Right atrium auricular region (tissue), 2 donors: Measurements from ENCODE around the gene AMMECR1L. TPM values are rescaled to one million over a fixed set of nuclear protein-coding genes. Genes with fewer than 3 reads are reported as not detected.
"Not testable (repeated sequence)": the region's sequence is repeated elsewhere in the genome, so short reads cannot be mapped to it uniquely, and the experiment has no call there.

Source experiments
- DNase-seq: peaks from one replicate; pipeline ENCODE4 v3.0.0-alpha.2; 2019; ENCODE audit warnings: low spot score
- H3K27ac ChIP-seq, 2 donors: fragments of 200-600 bp; sonication (generic); 1 replicate in 1 of 2; 2 replicates in 1 of 2; pipeline ENCODE4 v1.5.1; 2016 to 2019
- H3K27me3 ChIP-seq, 2 donors: fragments of 200-600 bp; sonication (generic); one replicate each; pipeline versions ENCODE4 v1.5.1 to v1.6.0; 2017 to 2019
- H3K36me3 ChIP-seq: fragments of 200-600 bp; sonication (generic); one replicate; pipeline ENCODE4 v1.5.1; 2016
- H3K4me1 ChIP-seq, 2 donors: fragments of 200-600 bp; sonication (generic); one replicate each; pipeline versions ENCODE4 v1.5.1 to v1.6.0; 2017 to 2019
- H3K4me3 ChIP-seq, 2 donors: fragments of 200-600 bp; sonication (generic); 1 replicate in 1 of 2; 2 replicates in 1 of 2; pipeline ENCODE4 v1.5.1; 2017 to 2019; ENCODE audit warnings: mild to moderate bottlenecking in 1 of 2, moderate library complexity in 1 of 2
- H3K9me3 ChIP-seq, 2 donors: fragments of 200-600 bp; sonication (generic); one replicate each; pipeline ENCODE4 v1.5.1; 2019
- total RNA-seq, 2 donors: library from RNA; depleted of rRNA; stranded (reverse); fragments of >200 nt; gene quantifications; one replicate each; pipeline ENCODE4 v1.1.0, GENCODE V29; 2016
- TF ChIP-seq, protein P1 (sequence below), 2 donors: fragments of 200-600 bp; sonication (generic); IDR thresholded peaks; one replicate each; pipeline ENCODE4 v1.5.1; 2019; ENCODE audit warnings: antibody characterized with exemption in 2 of 2

Gene AMMECR1L
- total RNA-seq, 2 donors from 2014 or later = 7.4 to 10.0 TPM

DNA sequence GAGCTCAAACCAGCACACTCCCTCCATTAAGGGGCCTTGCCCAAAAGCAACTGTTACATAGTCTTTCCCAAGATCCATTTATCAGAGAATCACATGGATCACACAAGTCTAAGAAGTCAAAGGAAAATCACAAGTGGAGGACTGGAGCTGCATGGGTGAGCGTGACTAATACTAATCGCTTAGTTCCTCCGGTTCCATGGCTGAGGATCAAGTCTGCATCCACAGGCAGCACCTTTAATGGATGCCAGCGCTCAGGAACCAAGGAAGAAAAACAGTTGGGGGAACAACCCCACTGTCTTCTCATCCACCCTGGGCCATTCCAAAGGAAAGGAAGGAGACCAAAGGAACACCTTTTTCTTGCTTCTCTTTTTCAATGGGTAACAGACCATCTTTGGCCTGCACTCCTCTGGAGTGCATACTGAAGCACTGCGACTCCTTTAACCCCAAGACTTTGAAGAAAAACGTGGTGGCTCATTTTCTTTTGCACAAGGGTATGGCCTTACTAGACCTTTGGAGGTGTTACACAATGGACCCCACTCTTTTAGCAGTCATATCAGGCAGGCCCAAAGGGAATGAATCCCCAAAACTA is 65.6 kb downstream of the AMMECR1L start:
- Histone ChIP-seq H3K9me3 (peaks cover 0 to 29% of the 10 kb centered on the region in 2 donors), H3K4me3 (no peak overlapping the region), H3K27ac (no peak overlapping the region), H3K27me3 (no peaks in the 10 kb centered on the region), H3K36me3 (no peaks in the 10 kb centered on the region), H3K4me1 (no peaks in the 10 kb centered on the region)
- no peak for DNase-seq
- TF ChIP-seq, protein P1, sequence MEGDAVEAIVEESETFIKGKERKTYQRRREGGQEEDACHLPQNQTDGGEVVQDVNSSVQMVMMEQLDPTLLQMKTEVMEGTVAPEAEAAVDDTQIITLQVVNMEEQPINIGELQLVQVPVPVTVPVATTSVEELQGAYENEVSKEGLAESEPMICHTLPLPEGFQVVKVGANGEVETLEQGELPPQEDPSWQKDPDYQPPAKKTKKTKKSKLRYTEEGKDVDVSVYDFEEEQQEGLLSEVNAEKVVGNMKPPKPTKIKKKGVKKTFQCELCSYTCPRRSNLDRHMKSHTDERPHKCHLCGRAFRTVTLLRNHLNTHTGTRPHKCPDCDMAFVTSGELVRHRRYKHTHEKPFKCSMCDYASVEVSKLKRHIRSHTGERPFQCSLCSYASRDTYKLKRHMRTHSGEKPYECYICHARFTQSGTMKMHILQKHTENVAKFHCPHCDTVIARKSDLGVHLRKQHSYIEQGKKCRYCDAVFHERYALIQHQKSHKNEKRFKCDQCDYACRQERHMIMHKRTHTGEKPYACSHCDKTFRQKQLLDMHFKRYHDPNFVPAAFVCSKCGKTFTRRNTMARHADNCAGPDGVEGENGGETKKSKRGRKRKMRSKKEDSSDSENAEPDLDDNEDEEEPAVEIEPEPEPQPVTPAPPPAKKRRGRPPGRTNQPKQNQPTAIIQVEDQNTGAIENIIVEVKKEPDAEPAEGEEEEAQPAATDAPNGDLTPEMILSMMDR (IDR thresholded peaks at IDR 0.05) = no peak

DNA sequence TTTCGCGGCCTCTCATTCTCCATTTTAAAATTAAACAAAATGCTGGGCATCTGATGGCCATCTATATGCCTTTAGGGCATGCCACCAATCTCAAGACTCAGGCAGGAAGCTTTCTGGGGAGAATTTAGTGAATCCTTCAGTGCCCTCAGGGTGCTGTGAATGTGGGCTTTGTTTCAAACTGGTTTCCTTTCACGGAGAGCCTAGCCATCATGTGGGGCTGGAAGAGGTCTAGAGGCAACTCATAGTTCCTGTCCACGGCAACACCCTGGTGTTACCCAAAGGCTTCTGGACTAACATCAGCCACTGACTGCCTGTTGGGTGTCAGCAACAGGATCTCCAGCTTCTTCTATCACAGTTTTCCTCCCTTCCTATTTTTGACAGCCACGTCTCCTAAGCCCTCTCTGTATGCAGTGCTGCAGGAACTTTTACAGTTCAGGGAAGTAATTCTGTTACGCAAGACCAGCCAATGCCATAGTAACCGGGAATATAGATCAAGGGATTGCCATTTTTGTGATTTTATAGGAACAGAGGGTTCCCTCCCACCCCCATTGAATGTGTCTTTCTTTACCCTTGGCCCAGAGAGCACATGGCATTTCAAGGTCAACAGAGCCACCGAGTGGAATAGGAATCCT is 66.8 kb downstream of the AMMECR1L start:
- TF ChIP-seq, protein P1 (IDR thresholded peaks at IDR 0.05) = no peak
- no peak for DNase-seq
- Histone ChIP-seq H3K9me3 (peaks cover 0 to 29% of the 10 kb centered on the region in 2 donors), H3K27me3 (no peaks in the 10 kb centered on the region), H3K36me3 (no peaks in the 10 kb centered on the region), H3K4me1 (no peaks in the 10 kb centered on the region), H3K27ac (no peak overlapping the region), H3K4me3 (no peak overlapping the region)

DNA sequence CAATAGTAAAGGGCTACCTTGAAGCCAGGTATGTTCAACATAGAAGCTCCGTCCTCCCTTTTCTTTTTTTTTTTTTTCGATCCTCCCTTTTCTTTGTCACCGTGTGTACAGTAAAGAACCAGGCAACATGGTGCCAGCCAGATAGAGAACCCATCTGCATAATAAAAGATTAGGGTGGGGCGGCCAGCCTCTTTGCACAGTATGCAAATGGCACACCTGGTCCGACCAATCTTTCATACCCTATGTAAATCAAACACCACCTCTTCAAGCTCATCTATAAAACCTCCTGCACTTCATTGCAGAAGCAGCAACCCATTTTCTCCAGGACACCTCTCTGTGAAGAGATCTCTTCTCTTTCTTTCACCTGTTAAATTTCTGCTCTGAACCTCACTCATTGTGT is 67.5 kb downstream of the AMMECR1L start:
- Histone ChIP-seq H3K4me3 (no peak overlapping the region), H3K36me3 (no peaks in the 10 kb centered on the region), H3K4me1 (no peaks in the 10 kb centered on the region), H3K9me3 (peaks cover 0 to 29% of the 10 kb centered on the region in 2 donors), H3K27me3 (no peaks in the 10 kb centered on the region), H3K27ac (no peak overlapping the region)
- no peak for DNase-seq
- TF ChIP-seq, protein P1 (IDR thresholded peaks at IDR 0.05) = no peak

DNA sequence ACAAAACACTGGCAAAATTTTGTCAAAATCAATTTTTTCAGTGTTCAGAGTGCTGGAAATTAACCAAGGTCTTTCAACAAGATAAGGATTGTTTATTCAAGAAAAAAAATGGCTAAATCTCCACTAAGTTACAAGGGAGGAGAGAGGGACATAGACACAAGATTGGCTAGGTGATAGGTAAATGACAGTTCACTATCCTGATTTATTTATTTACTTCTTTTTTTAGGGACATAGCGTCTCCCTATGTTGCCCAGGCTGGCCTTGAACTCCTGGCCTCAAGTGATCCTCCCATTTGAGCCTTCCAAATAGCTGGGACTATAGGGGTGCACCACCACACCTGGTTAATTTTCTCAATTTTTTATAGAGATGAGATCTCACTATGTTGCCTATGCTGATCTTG is 71.1 kb downstream of the AMMECR1L start:
- TF ChIP-seq, protein P1 (IDR thresholded peaks at IDR 0.05) = no peak
- DNase-seq = no peak
- Histone ChIP-seq H3K4me1 (peaks cover 0 to 3% of the 10 kb centered on the region in 2 donors), H3K36me3 (no peaks in the 10 kb centered on the region), H3K9me3 (peaks cover 0 to 7% of the 10 kb centered on the region in 2 donors), H3K27ac (no peak overlapping the region), H3K4me3 (no peak overlapping the region), H3K27me3 (no peaks in the 10 kb centered on the region)

DNA sequence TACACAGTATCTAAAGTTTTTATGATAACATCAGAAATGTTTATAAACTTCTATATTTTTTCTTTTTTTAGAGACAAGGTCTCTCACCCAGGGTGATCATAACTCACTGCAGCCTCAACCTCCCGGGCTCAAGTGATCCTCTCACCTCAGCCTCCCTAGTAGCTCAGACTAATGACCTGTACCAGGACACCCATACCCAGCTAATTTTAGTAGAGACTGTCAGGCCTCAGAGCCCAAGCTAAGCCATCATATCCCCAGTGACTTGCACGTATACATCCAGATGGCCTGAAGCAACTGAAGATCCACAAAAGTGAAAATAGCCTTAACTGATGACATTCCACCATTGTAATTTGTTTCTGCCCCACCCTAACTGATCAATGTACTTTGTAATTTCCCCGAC is 73.3 kb downstream of the AMMECR1L start:
- DNase-seq = not testable (repeated sequence)

More for the DNA sequence above, 73.3 kb downstream of the AMMECR1L start:
- not testable (repeated sequence) for H3K27ac ChIP-seq, H3K4me3 ChIP-seq, H3K36me3 ChIP-seq, H3K27me3 ChIP-seq, H3K9me3 ChIP-seq
- peaks cover 0 to 13% of the 10 kb centered on the region in 2 donors for H3K4me1 ChIP-seq

Other genes with a start within 250 kb of the AMMECR1L start
- gene GPR17, start 239.8 kb downstream of the AMMECR1L start, total RNA-seq = under 1 TPM in 1 of 2 donors, not detected in 1; 0.24 TPM
- gene LIMS2, start 210.4 kb downstream of the AMMECR1L start, total RNA-seq = 10 to 100 TPM; 80.2 to 91.7 TPM
- 1 to 10 TPM; 3.8 to 5.9 TPM for gene SFT2D3, start 184.5 kb downstream of the AMMECR1L start, total RNA-seq
- gene WDR33, start 74.8 kb downstream of the AMMECR1L start, total RNA-seq = 10 to 100 TPM; 16.1 to 16.8 TPM
- gene POLR2D, start 27.8 kb downstream of the AMMECR1L start, total RNA-seq = 10 to 100 TPM in 1 of 2 donors, 1 to 10 TPM in 1; 8.6 to 11.7 TPM
- gene SAP130, start 142.1 kb upstream of the AMMECR1L start, total RNA-seq = 1 to 10 TPM; 7.4 to 8.9 TPM
- 10 to 100 TPM; 33.5 to 47.2 TPM for gene UGGT1, start 205.2 kb upstream of the AMMECR1L start, total RNA-seq